Measurements from ENCODE around the gene ZNF142.
A peak's percentile ranks its signal among the peaks of the same experiment; 100 is the strongest.
"Not testable (repeated sequence)": the region's sequence is repeated elsewhere in the genome, so short reads cannot be mapped to it uniquely, and the experiment has no call there.

ZNF142 gene

GRCh38 chr2:218659258-218659987 is at the start of gene ZNF142, which contains the start of gene BCS1L:
ZNF142 (minus strand) TSS chr2:218659623; CDS start chr2:218656429, 3,194 bp downstream.
BCS1L (plus strand) TSS chr2:218659683; CDS start chr2:218660988, 1,305 bp downstream.
- Mint-ChIP-seq H3K4me1 (ENCODE audit: low read depth) (peaks cover 49% of the 10 kb centered on the region), H3K9me3 (no peaks in the 10 kb centered on the region), H3K27me3 (no peaks in the 10 kb centered on the region), H3K36me3 (ENCODE audit: low read depth) (peaks cover 96% of the 10 kb centered on the region), H3K27ac (peak within 1 kb of the TSS; percentile 96), H3K4me3 (peak within 1 kb of the TSS; percentile 97)
- DNase-seq, result peak; percentile 96

- Mint-ChIP-seq H3K4me1 (ENCODE audit: low read depth) (peaks cover 13% of the 10 kb centered on the region), H3K27me3 (no peaks in the 10 kb centered on the region), H3K4me3 (no peak overlapping the region), H3K9me3 (no peaks in the 10 kb centered on the region), H3K27ac (no peak overlapping the region), H3K36me3 (ENCODE audit: low read depth) (peaks cover 9% of the 10 kb centered on the region)
- DNase-seq, result no peak
Measured at GRCh38 chr2:218708086-218708485, 48.7 kb upstream of the ZNF142 start.

- DNase-seq, result no peak
- peaks cover 1% of the 10 kb centered on the region for H3K4me1 Mint-ChIP-seq (ENCODE audit: low read depth)
- H3K36me3 Mint-ChIP-seq (ENCODE audit: low read depth), result peaks cover 11% of the 10 kb centered on the region
- H3K4me3 Mint-ChIP-seq, result no peak overlapping the region
- H3K9me3 Mint-ChIP-seq, result no peaks in the 10 kb centered on the region
- no peak overlapping the region for H3K27ac Mint-ChIP-seq
- H3K27me3 Mint-ChIP-seq, result no peaks in the 10 kb centered on the region
Measured at GRCh38 chr2:218703341-218703740, 43.9 kb upstream of the ZNF142 start.

GRCh38 chr2:218701806-218702205 is 42.4 kb upstream of the ZNF142 start:
- Mint-ChIP-seq H3K4me1 (ENCODE audit: low read depth) (no peaks in the 10 kb centered on the region), H3K27me3 (no peaks in the 10 kb centered on the region), H3K9me3 (no peaks in the 10 kb centered on the region), H3K36me3 (ENCODE audit: low read depth) (peaks cover 13% of the 10 kb centered on the region), H3K27ac (no peak overlapping the region), H3K4me3 (no peak overlapping the region)
- DNase-seq, result no peak

- Mint-ChIP-seq H3K4me1 (ENCODE audit: low read depth) (no peaks in the 10 kb centered on the region), H3K9me3 (no peaks in the 10 kb centered on the region), H3K27ac (no peak overlapping the region)
Measured at GRCh38 chr2:218698885-218699284, 39.5 kb upstream of the ZNF142 start.

GRCh38 chr2:218694405-218695145 is 35.2 kb upstream of the ZNF142 start:
- Mint-ChIP-seq H3K4me3 (no peak overlapping the region), H3K27me3 (no peaks in the 10 kb centered on the region)

More at GRCh38 chr2:218698885-218699284, 39.5 kb upstream of the ZNF142 start:
- Mint-ChIP-seq H3K4me3 (no peak overlapping the region), H3K27me3 (no peaks in the 10 kb centered on the region), H3K36me3 (ENCODE audit: low read depth) (peaks cover 15% of the 10 kb centered on the region)
- no peak for DNase-seq

GRCh38 chr2:218691234-218691633 is 31.8 kb upstream of the ZNF142 start:
- Mint-ChIP-seq H3K27ac (no peak overlapping the region), H3K27me3 (no peaks in the 10 kb centered on the region), H3K36me3 (ENCODE audit: low read depth) (peaks cover 36% of the 10 kb centered on the region), H3K4me3 (no peak overlapping the region), H3K9me3 (no peaks in the 10 kb centered on the region), H3K4me1 (ENCODE audit: low read depth) (peaks cover 2% of the 10 kb centered on the region)
- no peak for DNase-seq

More at GRCh38 chr2:218694405-218695145, 35.2 kb upstream of the ZNF142 start:
- H3K27ac Mint-ChIP-seq, result no peak overlapping the region
- H3K4me1 Mint-ChIP-seq (ENCODE audit: low read depth), result no peaks in the 10 kb centered on the region
- H3K9me3 Mint-ChIP-seq, result no peaks in the 10 kb centered on the region
- H3K36me3 Mint-ChIP-seq (ENCODE audit: low read depth), result peaks cover 40% of the 10 kb centered on the region
- no peak for DNase-seq

- not testable (repeated sequence) for H3K4me1 Mint-ChIP-seq (ENCODE audit: low read depth); H3K27ac Mint-ChIP-seq; H3K4me3 Mint-ChIP-seq; H3K27me3 Mint-ChIP-seq; H3K9me3 Mint-ChIP-seq; DNase-seq
- H3K36me3 Mint-ChIP-seq (ENCODE audit: low read depth), result peaks cover 34% of the 10 kb centered on the region
Measured at GRCh38 chr2:218687400-218688060, 28.1 kb upstream of the ZNF142 start.

- no peak overlapping the region for H3K27ac Mint-ChIP-seq
Measured at GRCh38 chr2:218680061-218680460, 20.6 kb upstream of the ZNF142 start.

GRCh38 chr2:218679119-218679518 is 19.7 kb upstream of the ZNF142 start:
- Mint-ChIP-seq H3K4me3 (no peak overlapping the region), H3K27ac (no peak overlapping the region), H3K9me3 (no peaks in the 10 kb centered on the region), H3K36me3 (ENCODE audit: low read depth) (peaks cover 48% of the 10 kb centered on the region), H3K27me3 (no peaks in the 10 kb centered on the region), H3K4me1 (ENCODE audit: low read depth) (no peaks in the 10 kb centered on the region)
- DNase-seq, result no peak

More at GRCh38 chr2:218680061-218680460, 20.6 kb upstream of the ZNF142 start:
- Mint-ChIP-seq H3K27me3 (no peaks in the 10 kb centered on the region), H3K4me3 (no peak overlapping the region), H3K9me3 (no peaks in the 10 kb centered on the region), H3K36me3 (ENCODE audit: low read depth) (peaks cover 49% of the 10 kb centered on the region), H3K4me1 (ENCODE audit: low read depth) (no peaks in the 10 kb centered on the region)
- DNase-seq, result no peak

GRCh38 chr2:218671654-218672566 is 12.5 kb upstream of the ZNF142 start, which contains the start of the genes RNF25 and STK36:
RNF25 (minus strand) TSS chr2:218672002; CDS start chr2:218671970, 32 bp downstream.
STK36 (plus strand) TSS chr2:218672086; CDS start chr2:218672830, 744 bp downstream.
- Mint-ChIP-seq H3K4me1 (ENCODE audit: low read depth) (peaks cover 30% of the 10 kb centered on the region), H3K4me3 (peak within 1 kb of the TSS; percentile 95), H3K9me3 (no peaks in the 10 kb centered on the region), H3K27ac (peak within 1 kb of the TSS; percentile 96), H3K27me3 (no peaks in the 10 kb centered on the region), H3K36me3 (ENCODE audit: low read depth) (peaks cover 57% of the 10 kb centered on the region)
- DNase-seq, result peak; percentile 86

GRCh38 chr2:218671097-218671653 is 11.8 kb upstream of the ZNF142 start:
- Mint-ChIP-seq H3K27ac (peak overlapping the region; percentile 96), H3K9me3 (no peaks in the 10 kb centered on the region), H3K4me3 (peak overlapping the region; percentile 95), H3K27me3 (no peaks in the 10 kb centered on the region), H3K36me3 (ENCODE audit: low read depth) (peaks cover 60% of the 10 kb centered on the region), H3K4me1 (ENCODE audit: low read depth) (peaks cover 30% of the 10 kb centered on the region)
- DNase-seq, result no peak

GRCh38 chr2:218664653-218665052 is 5.2 kb upstream of the ZNF142 start:
- peaks cover 25% of the 10 kb centered on the region for H3K4me1 Mint-ChIP-seq (ENCODE audit: low read depth)
- no peaks in the 10 kb centered on the region for H3K9me3 Mint-ChIP-seq
- DNase-seq, result no peak
- peaks cover 91% of the 10 kb centered on the region for H3K36me3 Mint-ChIP-seq (ENCODE audit: low read depth)
- no peaks in the 10 kb centered on the region for H3K27me3 Mint-ChIP-seq
- no peak overlapping the region for H3K27ac Mint-ChIP-seq
- no peak overlapping the region for H3K4me3 Mint-ChIP-seq
